T-helper 2 cell (primary cell): ENCODE measurements around the gene GRIP2.
A peak's percentile ranks its signal among the peaks of the same experiment; 100 is the strongest.

Experiments
- DNase-seq, 5 experiments: peaks; one replicate each; pipeline versions ENCODE4 v3.0.0 to v3.0.0-alpha.2; 2012 to 2022

GRIP2 gene

GRCh38 chr3:14561051-14561960, 21.2 kb upstream of the GRIP2 start:
- DNase-seq, result no peak

GRCh38 chr3:14560110-14560509, 20.0 kb upstream of the GRIP2 start:
- no peak for DNase-seq

GRCh38 chr3:14558029-14558428, 17.9 kb upstream of the GRIP2 start:
- no peak for DNase-seq

- DNase-seq, result no peak
These were observed 15.7 kb upstream of the GRIP2 start for GRCh38 chr3:14555835-14556234.

GRCh38 chr3:14554715-14555114, 14.6 kb upstream of the GRIP2 start:
- no peak for DNase-seq

GRCh38 chr3:14553871-14554270, 13.7 kb upstream of the GRIP2 start:
- no peak for DNase-seq

- no peak for DNase-seq
These were observed 12.6 kb upstream of the GRIP2 start for GRCh38 chr3:14552717-14553116.

GRCh38 chr3:14552041-14552648, 12.0 kb upstream of the GRIP2 start:
- DNase-seq, result no peak

GRCh38 chr3:14550651-14551611, 10.8 kb upstream of the GRIP2 start:
- no peak for DNase-seq

GRCh38 chr3:14550181-14550580, 10.0 kb upstream of the GRIP2 start:
- no peak for DNase-seq

- DNase-seq, result no peak
These were observed 9.2 kb upstream of the GRIP2 start for GRCh38 chr3:14549256-14549919.

GRCh38 chr3:14548321-14548729, 8.2 kb upstream of the GRIP2 start:
- DNase-seq, result peak in 1 of 5 experiments; percentile 48

- DNase-seq, result no peak
These were observed 7.6 kb upstream of the GRIP2 start for GRCh38 chr3:14547693-14548092.

GRCh38 chr3:14546041-14546440, 5.9 kb upstream of the GRIP2 start:
- no peak for DNase-seq

- DNase-seq, result no peak
These were observed 5.1 kb upstream of the GRIP2 start for GRCh38 chr3:14545251-14545635.

GRCh38 chr3:14544282-14545250, 4.4 kb upstream of the GRIP2 start:
- no peak for DNase-seq

- DNase-seq, result no peak
These were observed 3.3 kb upstream of the GRIP2 start for GRCh38 chr3:14543446-14543845.

GRCh38 chr3:14542656-14543055, 2.5 kb upstream of the GRIP2 start:
- DNase-seq, result no peak

- no peak for DNase-seq
These were observed 1.5 kb upstream of the GRIP2 start for GRCh38 chr3:14541646-14542045.

- no peak for DNase-seq
These were observed 761 bp upstream of the GRIP2 start for GRCh38 chr3:14540821-14541385.

GRCh38 chr3:14539384-14539741, 779 bp downstream of the GRIP2 start:
- DNase-seq, result no peak
